ENCODE measurements around the gene GNAS-AS1. TPM values are rescaled to one million over a fixed set of nuclear protein-coding genes. Genes with fewer than 3 reads are reported as not detected.
A peak's percentile ranks its signal among the peaks of the same experiment; 100 is the strongest.
"Not testable (repeated sequence)": the region's sequence is repeated elsewhere in the genome, so short reads cannot be mapped to it uniquely, and the experiment has no call there.

GNAS-AS1 gene
- total and polyA plus RNA-seq, 2 experiments from 2014 or later: 12.3 to 15.0 TPM

GRCh38 chr20:58822748-58823730 is 27.7 kb downstream of the GNAS-AS1 start:
- no peak overlapping the region for H3K27ac Mint-ChIP-seq
- TF ChIP-seq, protein P1, sequence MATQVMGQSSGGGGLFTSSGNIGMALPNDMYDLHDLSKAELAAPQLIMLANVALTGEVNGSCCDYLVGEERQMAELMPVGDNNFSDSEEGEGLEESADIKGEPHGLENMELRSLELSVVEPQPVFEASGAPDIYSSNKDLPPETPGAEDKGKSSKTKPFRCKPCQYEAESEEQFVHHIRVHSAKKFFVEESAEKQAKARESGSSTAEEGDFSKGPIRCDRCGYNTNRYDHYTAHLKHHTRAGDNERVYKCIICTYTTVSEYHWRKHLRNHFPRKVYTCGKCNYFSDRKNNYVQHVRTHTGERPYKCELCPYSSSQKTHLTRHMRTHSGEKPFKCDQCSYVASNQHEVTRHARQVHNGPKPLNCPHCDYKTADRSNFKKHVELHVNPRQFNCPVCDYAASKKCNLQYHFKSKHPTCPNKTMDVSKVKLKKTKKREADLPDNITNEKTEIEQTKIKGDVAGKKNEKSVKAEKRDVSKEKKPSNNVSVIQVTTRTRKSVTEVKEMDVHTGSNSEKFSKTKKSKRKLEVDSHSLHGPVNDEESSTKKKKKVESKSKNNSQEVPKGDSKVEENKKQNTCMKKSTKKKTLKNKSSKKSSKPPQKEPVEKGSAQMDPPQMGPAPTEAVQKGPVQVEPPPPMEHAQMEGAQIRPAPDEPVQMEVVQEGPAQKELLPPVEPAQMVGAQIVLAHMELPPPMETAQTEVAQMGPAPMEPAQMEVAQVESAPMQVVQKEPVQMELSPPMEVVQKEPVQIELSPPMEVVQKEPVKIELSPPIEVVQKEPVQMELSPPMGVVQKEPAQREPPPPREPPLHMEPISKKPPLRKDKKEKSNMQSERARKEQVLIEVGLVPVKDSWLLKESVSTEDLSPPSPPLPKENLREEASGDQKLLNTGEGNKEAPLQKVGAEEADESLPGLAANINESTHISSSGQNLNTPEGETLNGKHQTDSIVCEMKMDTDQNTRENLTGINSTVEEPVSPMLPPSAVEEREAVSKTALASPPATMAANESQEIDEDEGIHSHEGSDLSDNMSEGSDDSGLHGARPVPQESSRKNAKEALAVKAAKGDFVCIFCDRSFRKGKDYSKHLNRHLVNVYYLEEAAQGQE (IDR thresholded peaks at IDR 0.05; ENCODE audit: unreplicated experiment): peak; percentile 40
- no peak for TF ChIP-seq POLR2AphosphoS5 (IDR thresholded peaks at IDR 0.05; ENCODE audit: low read depth)
- no peak overlapping the region; the same call in 2 of the 3 replicates for H3K4me3 Mint-ChIP-seq
- H3K36me3 ChIP-seq (ENCODE audit: insufficient read depth): peaks cover 6% of the 10 kb centered on the region
- peaks cover 3% of the 10 kb centered on the region; the same call in 1 of the 2 replicates for H3K4me1 ChIP-seq (ENCODE audit: insufficient read depth)
- no peak overlapping the region for H3K4me2 ChIP-seq
- H2AFZ ChIP-seq: no peak overlapping the region
- peaks cover 10% of the 10 kb centered on the region for H3K4me1 Mint-ChIP-seq
- H4K20me1 ChIP-seq (replicated peaks; ENCODE audit: insufficient read depth): peaks cover 22% of the 10 kb centered on the region
- H3F3A ChIP-seq (replicated peaks; ENCODE audit: low read depth): no peaks in the 10 kb centered on the region
- peaks cover 9% of the 10 kb centered on the region for H3K9me3 Mint-ChIP-seq
- H3K27ac ChIP-seq (ENCODE audit: low read depth): no peak overlapping the region
- peaks cover 80% of the 10 kb centered on the region for H3K36me3 Mint-ChIP-seq (ENCODE audit: low read depth)
- no peak overlapping the region for H3K4me3 ChIP-seq
- ATAC-seq: peak; percentile 27; the same call in 1 of the 3 replicates
- H3K27me3 Mint-ChIP-seq (ENCODE audit: insufficient read depth, low read depth, poor library complexity): peaks cover 12% of the 10 kb centered on the region
- H3K9me2 ChIP-seq (ENCODE audit: insufficient read depth): no peaks in the 10 kb centered on the region
- no peak for DNase-seq (ENCODE audit: low spot score)
- peaks cover 50% of the 10 kb centered on the region for H3K79me2 ChIP-seq (replicated peaks; ENCODE audit: insufficient read depth)
- H3K27me3 ChIP-seq (ENCODE audit: insufficient read depth): no peaks in the 10 kb centered on the region

DNA sequence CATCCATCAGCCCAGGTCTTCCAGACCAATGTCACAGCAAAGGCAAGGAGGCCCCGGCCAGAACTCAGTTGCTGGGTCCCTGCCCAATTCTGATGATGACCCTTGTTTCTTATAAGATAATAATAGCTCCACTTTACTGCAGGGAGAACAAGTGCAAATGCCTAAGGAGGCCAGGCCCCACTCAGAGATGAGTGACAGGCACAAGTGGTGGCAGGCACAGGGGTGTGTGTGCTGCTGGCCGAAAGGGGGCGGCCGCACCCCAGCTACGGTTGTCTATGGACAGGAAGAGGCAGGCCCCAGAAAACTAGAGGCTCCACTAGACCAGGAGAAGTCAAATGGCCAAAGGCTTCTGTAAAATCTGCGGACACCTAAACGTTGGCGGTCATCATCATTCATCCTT is 28.6 kb downstream of the GNAS-AS1 start:
- peaks cover 18% of the 10 kb centered on the region for H4K20me1 ChIP-seq (replicated peaks; ENCODE audit: insufficient read depth)
- H3K9me3 Mint-ChIP-seq: peaks cover 9% of the 10 kb centered on the region
- no peak overlapping the region for H3K4me2 ChIP-seq
- H3K27me3 ChIP-seq (ENCODE audit: insufficient read depth): no peaks in the 10 kb centered on the region
- peaks cover 14% of the 10 kb centered on the region for H3K27me3 Mint-ChIP-seq (ENCODE audit: insufficient read depth, low read depth, poor library complexity)
- peaks cover 10% of the 10 kb centered on the region for H3K4me1 Mint-ChIP-seq
- H2AFZ ChIP-seq: no peak overlapping the region
- TF ChIP-seq CTCF (conservative IDR thresholded peaks at IDR 0.05; ENCODE audit: low read depth in 2 of 2) (peak; percentile 63 to 65), NANOG (IDR thresholded peaks at IDR 0.05; ENCODE audit: borderline replicate concordance) (no peak)
- TF ChIP-seq, protein P1 (IDR thresholded peaks at IDR 0.05; ENCODE audit: unreplicated experiment): no peak
- no peak overlapping the region for H3K27ac ChIP-seq (ENCODE audit: low read depth)
- no peak overlapping the region for H3K27ac Mint-ChIP-seq
- peak; percentile 71 for ATAC-seq
- H3K9me2 ChIP-seq (ENCODE audit: insufficient read depth): no peaks in the 10 kb centered on the region
- peaks cover 83% of the 10 kb centered on the region for H3K36me3 Mint-ChIP-seq (ENCODE audit: low read depth)
- H3K4me3 ChIP-seq: no peak overlapping the region
- no peaks in the 10 kb centered on the region for H3F3A ChIP-seq (replicated peaks; ENCODE audit: low read depth)
- H3K36me3 ChIP-seq (ENCODE audit: insufficient read depth): peaks cover 6% of the 10 kb centered on the region
- peaks cover 3% of the 10 kb centered on the region; the same call in 1 of the 2 replicates for H3K4me1 ChIP-seq (ENCODE audit: insufficient read depth)
- peaks cover 41% of the 10 kb centered on the region for H3K79me2 ChIP-seq (replicated peaks; ENCODE audit: insufficient read depth)
- no peak overlapping the region for H3K4me3 Mint-ChIP-seq
- DNase-seq (ENCODE audit: low spot score): peak; percentile 51

GRCh38 chr20:58820515-58820914 is 30.2 kb downstream of the GNAS-AS1 start:
- H3K4me3 ChIP-seq; H2AFZ ChIP-seq; H3K4me1 ChIP-seq (ENCODE audit: insufficient read depth); H3K27ac ChIP-seq (ENCODE audit: low read depth); H3K36me3 ChIP-seq (ENCODE audit: insufficient read depth); H3K4me2 ChIP-seq; H3K27me3 ChIP-seq (ENCODE audit: insufficient read depth); H3K4me3 Mint-ChIP-seq; DNase-seq (ENCODE audit: low spot score); ATAC-seq; H3K9me2 ChIP-seq (ENCODE audit: insufficient read depth); H3K4me1 Mint-ChIP-seq; H3K9me3 Mint-ChIP-seq; H3F3A ChIP-seq (replicated peaks; ENCODE audit: low read depth): not testable (repeated sequence)
- Mint-ChIP-seq H3K36me3 (ENCODE audit: low read depth) (peaks cover 83% of the 10 kb centered on the region), H3K27ac (peak overlapping the region; percentile 58), H3K27me3 (ENCODE audit: insufficient read depth, low read depth, poor library complexity) (peaks cover 22% of the 10 kb centered on the region)
- Histone ChIP-seq H3K79me2 (replicated peaks; ENCODE audit: insufficient read depth) (peaks cover 28% of the 10 kb centered on the region), H4K20me1 (replicated peaks; ENCODE audit: insufficient read depth) (peaks cover 11% of the 10 kb centered on the region; the same call in 1 of the 2 replicates)
